ENCODE measurements around the gene PIH1D2. TPM values are rescaled to one million over a fixed set of nuclear protein-coding genes. Genes with fewer than 3 reads are reported as not detected.

PIH1D2 gene
- total RNA-seq, 1 experiment from 2014 or later = 1.6 TPM

- Histone ChIP-seq H4K20me1 (ENCODE audit: insufficient read depth) (no peaks in the 10 kb centered on the region), H3K27me3 (ENCODE audit: insufficient read depth, low read length) (no peaks in the 10 kb centered on the region), H3K4me3 (replicated peaks in 1 of 2; ENCODE audit: low read depth in 1 of 2, low read length in 2 of 2) (peak within 1 kb of the TSS; percentile 87 to 93), H3K9me2 (ENCODE audit: insufficient read depth) (no peaks in the 10 kb centered on the region), H3K9me3 (ENCODE audit: control insufficient read depth in 1 of 2, insufficient read depth in 1 of 2, low read depth in 1 of 2, low read length in 2 of 2) (no peaks in the 10 kb centered on the region), H2AFZ (ENCODE audit: low read depth, low read length, poor library complexity, severe bottlenecking) (no peak within 1 kb of the TSS), H3K9ac (ENCODE audit: low read length) (peak within 1 kb of the TSS; percentile 97), H3K4me1 (ENCODE audit: control insufficient read depth in 1 of 2, insufficient read depth in 2 of 2, low read length in 2 of 2) (peaks cover 0 to 15% of the 10 kb centered on the region in 2 experiments; a peak in 2 of 4 replicates), H3K4me2 (ENCODE audit: low read length) (peak within 1 kb of the TSS; percentile 79), H3K36me3 (ENCODE audit: control insufficient read depth in 1 of 2, insufficient read depth in 2 of 2, low read length in 2 of 2) (peaks cover 47 to 52% of the 10 kb centered on the region in 2 experiments), H3K79me2 (ENCODE audit: insufficient read depth, low read length) (peaks cover 78% of the 10 kb centered on the region), H3K27ac (ENCODE audit: low read depth, low read length) (peak within 1 kb of the TSS; percentile 65)
- ATAC-seq (peak; percentile 92), DNase-seq (ENCODE audit: low read depth, low spot score) (peak; percentile 95)
- POLR2A ChIA-PET = interaction anchor here (1.0 to 1.3 kb wide), 2 partner anchors 14 to 133 kb away, joined by 3 to 4 read pairs; no protein-coding TSS in a partner anchor
- RAD21 ChIA-PET (ENCODE audit: low non-redundant PET in 1 of 2, low total read pairs in 2 of 2, uncharacterized antibody in 2 of 2, unreplicated experiment in 2 of 2) = no interaction called here
- intact Hi-C loops (cut with micrococcal nuclease) = loop anchor here (1.0 to 5.0 kb wide), 4 partner anchors 12 to 208 kb away; partner anchors contain the start of genes CFAP68, FDXACB1, NKAPD1 and PIH1D2
- BruUV-seq (replicated peaks) = no TSS peak
- CTCF ChIA-PET = interaction anchor here (1.0 to 1.1 kb wide), 2 partner anchors 27 to 193 kb away, joined by 3 read pairs; no protein-coding TSS in a partner anchor
- no peak for TF ChIP-seq CTCF (IDR thresholded peaks at IDR 0.05 in 2 of 3, conservative IDR thresholded peaks at IDR 0.05 in 1 of 3; ENCODE audit: borderline replicate concordance in 1 of 3, insufficient read depth in 1 of 3, low read depth in 2 of 3, low read length in 2 of 3)
- no peak for TF ChIP-seq SRF (IDR thresholded peaks at IDR 0.05; ENCODE audit: low read depth)
- no peak for TF ChIP-seq EZH2phosphoT487 (IDR thresholded peaks at IDR 0.05; ENCODE audit: borderline replicate concordance)
- no peak for TF ChIP-seq ZFX (IDR thresholded peaks at IDR 0.05)
- peak; percentile 42 for TF ChIP-seq SP1 (IDR thresholded peaks at IDR 0.05; ENCODE audit: low read depth)
- no peak for TF ChIP-seq TCF7L2 (IDR thresholded peaks at IDR 0.05; ENCODE audit: borderline replicate concordance, extremely low read depth, insufficient read depth, insufficient read length)
- TF ChIP-seq, protein P1, sequence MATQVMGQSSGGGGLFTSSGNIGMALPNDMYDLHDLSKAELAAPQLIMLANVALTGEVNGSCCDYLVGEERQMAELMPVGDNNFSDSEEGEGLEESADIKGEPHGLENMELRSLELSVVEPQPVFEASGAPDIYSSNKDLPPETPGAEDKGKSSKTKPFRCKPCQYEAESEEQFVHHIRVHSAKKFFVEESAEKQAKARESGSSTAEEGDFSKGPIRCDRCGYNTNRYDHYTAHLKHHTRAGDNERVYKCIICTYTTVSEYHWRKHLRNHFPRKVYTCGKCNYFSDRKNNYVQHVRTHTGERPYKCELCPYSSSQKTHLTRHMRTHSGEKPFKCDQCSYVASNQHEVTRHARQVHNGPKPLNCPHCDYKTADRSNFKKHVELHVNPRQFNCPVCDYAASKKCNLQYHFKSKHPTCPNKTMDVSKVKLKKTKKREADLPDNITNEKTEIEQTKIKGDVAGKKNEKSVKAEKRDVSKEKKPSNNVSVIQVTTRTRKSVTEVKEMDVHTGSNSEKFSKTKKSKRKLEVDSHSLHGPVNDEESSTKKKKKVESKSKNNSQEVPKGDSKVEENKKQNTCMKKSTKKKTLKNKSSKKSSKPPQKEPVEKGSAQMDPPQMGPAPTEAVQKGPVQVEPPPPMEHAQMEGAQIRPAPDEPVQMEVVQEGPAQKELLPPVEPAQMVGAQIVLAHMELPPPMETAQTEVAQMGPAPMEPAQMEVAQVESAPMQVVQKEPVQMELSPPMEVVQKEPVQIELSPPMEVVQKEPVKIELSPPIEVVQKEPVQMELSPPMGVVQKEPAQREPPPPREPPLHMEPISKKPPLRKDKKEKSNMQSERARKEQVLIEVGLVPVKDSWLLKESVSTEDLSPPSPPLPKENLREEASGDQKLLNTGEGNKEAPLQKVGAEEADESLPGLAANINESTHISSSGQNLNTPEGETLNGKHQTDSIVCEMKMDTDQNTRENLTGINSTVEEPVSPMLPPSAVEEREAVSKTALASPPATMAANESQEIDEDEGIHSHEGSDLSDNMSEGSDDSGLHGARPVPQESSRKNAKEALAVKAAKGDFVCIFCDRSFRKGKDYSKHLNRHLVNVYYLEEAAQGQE (IDR thresholded peaks at IDR 0.05; ENCODE audit: low read depth) = no peak
- no peak for TF ChIP-seq ZNF274 (IDR thresholded peaks at IDR 0.05; ENCODE audit: low read depth, low read length)
- TF ChIP-seq, protein P2, sequence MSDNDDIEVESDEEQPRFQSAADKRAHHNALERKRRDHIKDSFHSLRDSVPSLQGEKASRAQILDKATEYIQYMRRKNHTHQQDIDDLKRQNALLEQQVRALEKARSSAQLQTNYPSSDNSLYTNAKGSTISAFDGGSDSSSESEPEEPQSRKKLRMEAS (IDR thresholded peaks at IDR 0.05) = peak; percentile 63
- no peak for TF ChIP-seq FOSL1 (IDR thresholded peaks at IDR 0.05; ENCODE audit: low read depth)
- no peak for TF ChIP-seq RAD21 (IDR thresholded peaks at IDR 0.05; ENCODE audit: low read depth)
- no peak for TF ChIP-seq YY1 (IDR thresholded peaks at IDR 0.05; ENCODE audit: extremely low read depth, insufficient replicate concordance, low read depth, low read length)
- peak; percentile 90 for TF ChIP-seq POLR2A (IDR thresholded peaks at IDR 0.05; ENCODE audit: borderline replicate concordance, extremely low read depth, insufficient read depth, insufficient read length)
- peak; percentile 75 for TF ChIP-seq ELF1 (IDR thresholded peaks at IDR 0.05; ENCODE audit: borderline replicate concordance, low read depth)
- TF ChIP-seq SIN3A (IDR thresholded peaks at IDR 0.05; ENCODE audit: low read depth) = peak; percentile 73
- TF ChIP-seq JUND (IDR thresholded peaks at IDR 0.05) = no peak
- TF ChIP-seq POLR2AphosphoS5 (IDR thresholded peaks at IDR 0.05; ENCODE audit: low read depth, low read length) = peak; percentile 92
- TF ChIP-seq, protein P3, sequence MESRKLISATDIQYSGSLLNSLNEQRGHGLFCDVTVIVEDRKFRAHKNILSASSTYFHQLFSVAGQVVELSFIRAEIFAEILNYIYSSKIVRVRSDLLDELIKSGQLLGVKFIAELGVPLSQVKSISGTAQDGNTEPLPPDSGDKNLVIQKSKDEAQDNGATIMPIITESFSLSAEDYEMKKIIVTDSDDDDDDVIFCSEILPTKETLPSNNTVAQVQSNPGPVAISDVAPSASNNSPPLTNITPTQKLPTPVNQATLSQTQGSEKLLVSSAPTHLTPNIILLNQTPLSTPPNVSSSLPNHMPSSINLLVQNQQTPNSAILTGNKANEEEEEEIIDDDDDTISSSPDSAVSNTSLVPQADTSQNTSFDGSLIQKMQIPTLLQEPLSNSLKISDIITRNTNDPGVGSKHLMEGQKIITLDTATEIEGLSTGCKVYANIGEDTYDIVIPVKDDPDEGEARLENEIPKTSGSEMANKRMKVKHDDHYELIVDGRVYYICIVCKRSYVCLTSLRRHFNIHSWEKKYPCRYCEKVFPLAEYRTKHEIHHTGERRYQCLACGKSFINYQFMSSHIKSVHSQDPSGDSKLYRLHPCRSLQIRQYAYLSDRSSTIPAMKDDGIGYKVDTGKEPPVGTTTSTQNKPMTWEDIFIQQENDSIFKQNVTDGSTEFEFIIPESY (IDR thresholded peaks at IDR 0.05; ENCODE audit: extremely low read depth, insufficient replicate concordance, low read length) = peak; percentile 19
These were observed 12.8 kb upstream of the PIH1D2 start, which contains the start of the genes SDHD and TIMM8B for GRCh38 chr11:112086422-112087191. Gene SDHD (plus strand): TSS chr11:112086873. CDS start chr11:112086908, 35 bp downstream. Gene TIMM8B (minus strand): TSS chr11:112086756. CDS start chr11:112086723, 33 bp downstream.
